AG10803 (cell line): ENCODE data around the gene FOXO6.

Source experiments
- DNase-seq: peaks from one replicate; pipeline ENCODE4 v3.0.0; 2010; ENCODE audit warnings: low read depth
- H3K4me3 ChIP-seq: 2 replicates; pipeline ENCODE4 v1.5.1; 2011; ENCODE audit warnings: mild to moderate bottlenecking, low read length, control low read depth
- TF ChIP-seq, protein P1 (sequence below): conservative IDR thresholded peaks from 2 replicates; pipeline ENCODE4 v1.5.1; 2011; ENCODE audit warnings: mild to moderate bottlenecking, low read length, control low read depth, inconsistent platforms

FOXO6 gene

DNA sequence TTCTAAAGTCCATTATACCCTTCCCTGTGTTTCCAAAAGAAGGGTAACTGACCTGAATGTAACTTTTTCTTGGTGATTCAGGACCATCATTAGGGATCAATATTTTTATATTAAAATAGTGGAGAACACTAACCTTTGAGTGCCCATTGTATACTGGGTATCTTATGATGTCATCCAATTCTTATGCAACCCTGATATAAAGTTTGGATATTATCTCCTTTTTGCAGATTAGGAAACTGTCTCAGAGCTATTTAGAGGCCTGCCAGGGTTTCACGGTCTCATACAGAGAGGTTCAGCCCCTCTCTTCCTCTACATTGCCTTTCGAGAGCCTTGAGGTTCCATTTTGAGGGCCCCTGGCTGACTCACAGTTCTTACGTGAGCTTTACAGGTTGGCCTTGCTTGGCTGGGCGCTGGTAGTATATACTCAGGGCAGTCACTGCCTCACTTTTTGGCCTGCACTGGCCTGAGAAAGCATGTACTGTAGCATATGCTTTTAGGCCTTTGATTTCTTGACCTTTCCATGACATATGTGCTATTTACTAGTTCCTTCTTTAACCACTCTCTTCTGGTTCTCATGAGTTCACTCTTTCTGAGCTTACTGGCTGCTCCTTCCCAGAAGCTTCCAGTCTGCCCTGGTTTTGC lies 15.7 kb upstream of the FOXO6 start:
- TF ChIP-seq, protein P1, sequence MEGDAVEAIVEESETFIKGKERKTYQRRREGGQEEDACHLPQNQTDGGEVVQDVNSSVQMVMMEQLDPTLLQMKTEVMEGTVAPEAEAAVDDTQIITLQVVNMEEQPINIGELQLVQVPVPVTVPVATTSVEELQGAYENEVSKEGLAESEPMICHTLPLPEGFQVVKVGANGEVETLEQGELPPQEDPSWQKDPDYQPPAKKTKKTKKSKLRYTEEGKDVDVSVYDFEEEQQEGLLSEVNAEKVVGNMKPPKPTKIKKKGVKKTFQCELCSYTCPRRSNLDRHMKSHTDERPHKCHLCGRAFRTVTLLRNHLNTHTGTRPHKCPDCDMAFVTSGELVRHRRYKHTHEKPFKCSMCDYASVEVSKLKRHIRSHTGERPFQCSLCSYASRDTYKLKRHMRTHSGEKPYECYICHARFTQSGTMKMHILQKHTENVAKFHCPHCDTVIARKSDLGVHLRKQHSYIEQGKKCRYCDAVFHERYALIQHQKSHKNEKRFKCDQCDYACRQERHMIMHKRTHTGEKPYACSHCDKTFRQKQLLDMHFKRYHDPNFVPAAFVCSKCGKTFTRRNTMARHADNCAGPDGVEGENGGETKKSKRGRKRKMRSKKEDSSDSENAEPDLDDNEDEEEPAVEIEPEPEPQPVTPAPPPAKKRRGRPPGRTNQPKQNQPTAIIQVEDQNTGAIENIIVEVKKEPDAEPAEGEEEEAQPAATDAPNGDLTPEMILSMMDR: no peak
- no peak overlapping the region for H3K4me3 ChIP-seq

DNA sequence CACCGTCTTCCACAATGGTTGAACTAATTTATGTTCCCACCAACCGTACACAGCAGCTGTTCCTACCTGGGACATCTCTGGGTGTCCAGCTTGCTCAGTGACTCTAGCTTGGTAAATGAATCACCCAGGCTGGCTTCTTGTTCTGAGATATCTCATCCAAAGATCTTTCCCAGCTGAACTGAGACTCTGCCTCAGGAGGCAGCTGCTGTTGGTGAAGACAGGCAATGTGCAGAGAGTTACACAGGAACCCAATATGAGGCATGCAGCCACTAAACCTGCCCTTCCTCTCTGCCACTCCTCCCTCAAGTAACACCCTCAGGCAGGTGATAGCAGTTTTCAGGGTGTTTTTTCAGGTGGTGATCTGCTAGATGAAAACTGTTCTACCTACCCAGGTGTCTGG lies 14.0 kb upstream of the FOXO6 start:
- DNase-seq: no peak
- H3K4me3 ChIP-seq: no peak overlapping the region
- TF ChIP-seq, protein P1: no peak

More for the DNA sequence above, 15.7 kb upstream of the FOXO6 start:
- DNase-seq: no peak

DNA sequence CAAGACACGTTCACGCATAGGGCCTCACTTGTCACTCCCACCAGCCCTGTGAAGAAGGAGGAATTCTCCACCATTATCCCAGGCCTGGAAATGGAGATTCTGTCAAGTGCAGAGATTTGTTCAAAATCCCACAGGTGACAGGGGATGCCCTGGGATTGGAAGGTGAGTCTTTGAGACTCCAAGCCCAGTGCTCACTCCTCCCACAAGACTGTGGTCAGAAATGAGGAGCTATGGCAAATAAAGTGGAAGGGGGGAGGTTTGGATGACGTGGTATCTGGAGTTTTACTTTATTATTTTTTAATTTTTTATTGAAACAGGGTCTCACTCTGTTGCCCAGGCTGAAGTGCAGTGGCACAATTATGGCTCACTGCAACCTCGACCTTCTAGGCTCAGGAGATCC lies 12.8 kb upstream of the FOXO6 start:
- TF ChIP-seq, protein P1: no peak
- no peak overlapping the region for H3K4me3 ChIP-seq
- DNase-seq: no peak

- no peak overlapping the region for H3K4me3 ChIP-seq
- TF ChIP-seq, protein P1: no peak
- no peak for DNase-seq
These were observed 11.7 kb upstream of the FOXO6 start for GRCh38 chr1:41349361-41350054.

DNA sequence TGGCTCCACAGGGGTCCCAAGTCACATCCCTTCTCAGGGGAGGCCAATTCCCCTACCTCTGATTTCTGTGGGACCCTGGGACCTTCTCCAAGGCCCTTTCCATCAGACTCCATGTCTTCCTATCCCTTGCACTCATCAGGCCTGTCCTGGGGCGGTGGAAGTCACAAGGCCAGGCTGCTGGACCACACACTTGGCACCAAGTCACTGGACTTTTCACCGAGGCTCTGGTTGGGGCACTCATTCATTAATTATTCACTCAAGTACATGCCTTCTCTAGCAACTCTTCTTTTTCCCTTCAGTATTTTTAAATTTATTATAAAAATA lies 11.2 kb upstream of the FOXO6 start:
- TF ChIP-seq, protein P1: no peak
- DNase-seq: no peak

DNA sequence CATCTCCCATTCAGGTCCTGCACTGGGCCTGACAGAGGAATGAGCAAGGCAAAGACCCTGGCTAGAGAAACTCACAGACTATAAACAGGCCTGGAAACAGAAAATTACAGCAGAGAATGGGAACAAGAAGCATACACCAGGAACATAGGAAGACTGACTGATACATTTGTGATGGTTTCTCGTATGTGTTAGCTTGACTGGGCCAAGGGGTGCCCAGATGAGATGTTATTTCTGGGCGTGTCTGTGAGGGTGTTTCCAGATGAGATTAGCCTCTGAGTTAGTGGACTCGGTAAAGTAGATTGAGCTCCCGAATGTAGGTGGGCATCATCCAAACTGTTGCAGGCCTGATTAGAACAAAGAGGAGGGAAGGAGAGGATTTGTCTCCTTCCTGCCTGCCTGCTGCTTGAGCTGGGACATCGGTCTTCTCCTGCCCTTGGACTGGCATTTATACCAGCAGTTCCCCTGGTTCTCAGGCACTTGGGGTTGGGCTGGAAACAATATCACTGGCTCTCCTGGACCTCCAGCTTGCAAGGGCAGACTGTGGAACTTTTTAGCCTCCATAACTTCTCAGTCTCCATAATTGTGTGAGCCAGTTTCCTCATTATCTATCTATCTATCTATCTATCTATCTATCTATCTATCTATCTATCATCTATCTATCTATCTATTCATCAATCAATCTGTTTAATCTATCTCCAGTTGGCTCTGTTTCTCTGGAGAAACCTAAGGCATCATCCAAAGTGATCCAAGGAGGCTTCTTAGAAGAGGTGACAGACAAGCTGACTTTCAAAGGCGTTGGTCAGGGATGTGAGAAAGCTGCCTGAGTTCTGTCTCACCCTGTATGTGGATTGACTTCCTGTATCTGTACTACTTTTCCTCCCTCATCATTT lies 9.7 kb upstream of the FOXO6 start:
- TF ChIP-seq, protein P1: no peak
- no peak for DNase-seq
- no peak overlapping the region for H3K4me3 ChIP-seq

More for the DNA sequence above, 11.2 kb upstream of the FOXO6 start:
- H3K4me3 ChIP-seq: no peak overlapping the region

DNA sequence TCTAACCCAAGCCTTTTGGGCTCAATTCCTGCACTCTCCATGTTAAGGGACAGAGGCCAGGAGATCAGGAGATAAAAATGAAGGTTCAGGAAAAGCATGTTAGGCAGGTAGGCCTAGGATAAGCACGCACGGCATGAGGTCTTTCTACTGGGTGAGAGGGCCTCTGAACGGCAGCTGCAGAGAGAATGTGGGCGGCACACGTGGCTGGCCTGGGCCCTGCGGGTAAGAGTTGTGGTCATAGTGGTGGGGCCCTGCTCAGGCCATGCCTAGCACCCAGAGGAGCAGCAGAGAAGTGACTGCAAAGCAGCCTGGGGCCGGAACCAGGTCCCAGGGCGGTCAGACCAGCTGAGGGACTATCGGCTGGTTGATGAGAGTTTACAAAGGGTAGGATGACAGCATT lies 7.5 kb upstream of the FOXO6 start:
- DNase-seq: no peak
- no peak overlapping the region for H3K4me3 ChIP-seq
- TF ChIP-seq, protein P1: no peak
